Activated CD4-positive, alpha-beta memory T cell treated with anti-CD3 and anti-CD28 coated beads for 36 hours (primary cell): ENCODE data around the gene GRID1. TPM values are rescaled to one million over a fixed set of nuclear protein-coding genes. Genes with fewer than 3 reads are reported as not detected.

Experiments
- CTCF ChIA-PET: fragments of 350-600 bp; sonication (Branson Sonifier 250); formaldehyde crosslinking; loops from one replicate; lab custom pipeline; 2021; ENCODE audit warnings: antibody characterized with exemption, inconsistent platforms; lab: Charles Lee
- POLR2A ChIA-PET: fragments of 350-600 bp; sonication (Branson Sonifier 250); formaldehyde crosslinking; loops from one replicate; lab custom pipeline; 2021; ENCODE audit warnings: antibody characterized with exemption; lab: Charles Lee
- DNase-seq: peaks from one replicate; pipeline ENCODE4 v3.0.0-alpha.2; 2020
- H3K27ac Mint-ChIP-seq: one replicate; pipeline ENCODE4 v1.8.0; 2021; ENCODE audit warnings: mixed read lengths
- H3K27me3 Mint-ChIP-seq: one replicate; pipeline ENCODE4 v1.8.0; 2021; ENCODE audit warnings: mixed read lengths
- H3K36me3 Mint-ChIP-seq: one replicate; pipeline ENCODE4 v1.8.0; 2021; ENCODE audit warnings: mixed read lengths
- H3K4me1 Mint-ChIP-seq: one replicate; pipeline ENCODE4 v1.8.0; 2021; ENCODE audit warnings: low read depth, mixed read lengths
- H3K4me3 Mint-ChIP-seq: one replicate; pipeline ENCODE4 v1.8.0; 2021; ENCODE audit warnings: mild to moderate bottlenecking, mixed read lengths
- H3K9me3 Mint-ChIP-seq: one replicate; pipeline ENCODE4 v1.8.0; 2021; ENCODE audit warnings: mixed read lengths
- intact Hi-C: fragments of 100-400 bp; cut with micrococcal nuclease; formaldehyde crosslinking; loops from one replicate; pipeline ENCODE4 v1.15.1; 2023
- total RNA-seq, 2 experiments: library from RNA; stranded (reverse); gene quantifications; one replicate each; pipeline ENCODE4 v1.2.3, GENCODE V29; 2021

GRID1 gene
- total RNA-seq, 2 experiments from 2014 or later, result not detected

- CTCF ChIA-PET, result interaction anchor here (0.9 to 3.0 kb wide), 4 partner anchors 13 to 1835 kb away, joined by 3 to 12 read pairs (median 3); no protein-coding TSS in a partner anchor
- intact Hi-C loops, result loop anchor here (2.0 to 5.0 kb wide), 4 partner anchors 114 to 1834 kb away; no protein-coding TSS in a partner anchor
- no peaks in the 10 kb centered on the region for H3K9me3 Mint-ChIP-seq
- POLR2A ChIA-PET, result no interaction called here
- H3K4me1 Mint-ChIP-seq, result peaks cover 1% of the 10 kb centered on the region
- peak; percentile 8 for DNase-seq
- peaks cover 16% of the 10 kb centered on the region for H3K27me3 Mint-ChIP-seq
- H3K4me3 Mint-ChIP-seq, result no peak overlapping the region
- H3K36me3 Mint-ChIP-seq, result no peaks in the 10 kb centered on the region
- no peak overlapping the region for H3K27ac Mint-ChIP-seq
Measured at GRCh38 chr10:86376403-86376802, 9.8 kb upstream of the GRID1 start.

GRCh38 chr10:86375204-86375603 is 8.6 kb upstream of the GRID1 start:
- intact Hi-C loops, result loop anchor here (5.0 kb wide), 3 partner anchors 273 to 1833 kb away; no protein-coding TSS in a partner anchor
- Mint-ChIP-seq H3K27me3 (peaks cover 17% of the 10 kb centered on the region), H3K4me1 (peaks cover 1% of the 10 kb centered on the region), H3K9me3 (no peaks in the 10 kb centered on the region), H3K4me3 (no peak overlapping the region), H3K36me3 (no peaks in the 10 kb centered on the region), H3K27ac (no peak overlapping the region)
- ChIA-PET CTCF (interaction anchor here (0.8 to 3.0 kb wide), 4 partner anchors 9 to 1834 kb away, joined by 3 to 12 read pairs (median 3); no protein-coding TSS in a partner anchor), POLR2A (no interaction called here)
- no peak for DNase-seq

- H3K27me3 Mint-ChIP-seq, result peaks cover 20% of the 10 kb centered on the region
- no peaks in the 10 kb centered on the region for H3K36me3 Mint-ChIP-seq
- no peak overlapping the region for H3K4me3 Mint-ChIP-seq
- peak; percentile 6 for DNase-seq
- intact Hi-C loops, result loop anchor here (5.0 kb wide), 3 partner anchors 272 to 1832 kb away; no protein-coding TSS in a partner anchor
- POLR2A ChIA-PET, result no interaction called here
- H3K4me1 Mint-ChIP-seq, result peaks cover 1% of the 10 kb centered on the region
- no peak overlapping the region for H3K27ac Mint-ChIP-seq
- CTCF ChIA-PET, result interaction anchor here (3.0 kb wide), 1 partner anchor 1834 kb away, joined by 12 read pairs; no protein-coding TSS in a partner anchor
- H3K9me3 Mint-ChIP-seq, result no peaks in the 10 kb centered on the region
Measured at GRCh38 chr10:86374664-86375063, 8.1 kb upstream of the GRID1 start.

- POLR2A ChIA-PET, result no interaction called here
- no peak overlapping the region for H3K27ac Mint-ChIP-seq
- peaks cover 21% of the 10 kb centered on the region for H3K27me3 Mint-ChIP-seq
- intact Hi-C loops, result no loop called here
- peak; percentile 3 for DNase-seq
- no peaks in the 10 kb centered on the region for H3K9me3 Mint-ChIP-seq
- H3K36me3 Mint-ChIP-seq, result no peaks in the 10 kb centered on the region
- CTCF ChIA-PET, result no interaction called here
- peaks cover 1% of the 10 kb centered on the region for H3K4me1 Mint-ChIP-seq
- H3K4me3 Mint-ChIP-seq, result no peak overlapping the region
Measured at GRCh38 chr10:86373828-86374227, 7.2 kb upstream of the GRID1 start.

GRCh38 chr10:86373251-86373650 is 6.7 kb upstream of the GRID1 start:
- Mint-ChIP-seq H3K9me3 (no peaks in the 10 kb centered on the region), H3K27me3 (peaks cover 26% of the 10 kb centered on the region), H3K27ac (no peak overlapping the region), H3K4me3 (no peak overlapping the region), H3K36me3 (no peaks in the 10 kb centered on the region), H3K4me1 (peaks cover 1% of the 10 kb centered on the region)
- DNase-seq, result no peak
- ChIA-PET POLR2A (no interaction called here), CTCF (no interaction called here)
- intact Hi-C loops, result no loop called here

- CTCF ChIA-PET, result no interaction called here
Measured at GRCh38 chr10:86372784-86373239, 6.2 kb upstream of the GRID1 start.

GRCh38 chr10:86372119-86372783 is 5.7 kb upstream of the GRID1 start:
- H3K9me3 Mint-ChIP-seq, result no peaks in the 10 kb centered on the region
- DNase-seq, result peak; percentile 3
- ChIA-PET POLR2A (no interaction called here), CTCF (no interaction called here)
- intact Hi-C loops, result no loop called here
- H3K4me1 Mint-ChIP-seq, result no peaks in the 10 kb centered on the region
- no peak overlapping the region for H3K4me3 Mint-ChIP-seq
- peaks cover 32% of the 10 kb centered on the region for H3K27me3 Mint-ChIP-seq
- no peak overlapping the region for H3K27ac Mint-ChIP-seq
- no peaks in the 10 kb centered on the region for H3K36me3 Mint-ChIP-seq

More at GRCh38 chr10:86372784-86373239, 6.2 kb upstream of the GRID1 start:
- Mint-ChIP-seq H3K36me3 (no peaks in the 10 kb centered on the region), H3K27me3 (peaks cover 27% of the 10 kb centered on the region), H3K4me3 (no peak overlapping the region), H3K4me1 (peaks cover 1% of the 10 kb centered on the region), H3K27ac (no peak overlapping the region), H3K9me3 (no peaks in the 10 kb centered on the region)
- no peak for DNase-seq
- intact Hi-C loops, result no loop called here
- POLR2A ChIA-PET, result no interaction called here

- Mint-ChIP-seq H3K4me1 (no peaks in the 10 kb centered on the region), H3K4me3 (no peak overlapping the region), H3K27ac (no peak overlapping the region), H3K27me3 (peaks cover 33% of the 10 kb centered on the region), H3K9me3 (no peaks in the 10 kb centered on the region), H3K36me3 (no peaks in the 10 kb centered on the region)
- CTCF ChIA-PET, result no interaction called here
- POLR2A ChIA-PET, result no interaction called here
- no peak for DNase-seq
- intact Hi-C loops, result no loop called here
Measured at GRCh38 chr10:86371691-86372090, 5.1 kb upstream of the GRID1 start.

GRCh38 chr10:86371116-86371515 is 4.5 kb upstream of the GRID1 start:
- H3K27me3 Mint-ChIP-seq, result peaks cover 31% of the 10 kb centered on the region
- no peaks in the 10 kb centered on the region for H3K36me3 Mint-ChIP-seq
- no peaks in the 10 kb centered on the region for H3K9me3 Mint-ChIP-seq
- intact Hi-C loops, result no loop called here
- POLR2A ChIA-PET, result no interaction called here
- H3K27ac Mint-ChIP-seq, result no peak overlapping the region
- H3K4me3 Mint-ChIP-seq, result no peak overlapping the region
- CTCF ChIA-PET, result no interaction called here
- no peak for DNase-seq
- no peaks in the 10 kb centered on the region for H3K4me1 Mint-ChIP-seq

- Mint-ChIP-seq H3K36me3 (no peaks in the 10 kb centered on the region), H3K4me3 (no peak overlapping the region), H3K27me3 (peaks cover 39% of the 10 kb centered on the region), H3K9me3 (no peaks in the 10 kb centered on the region), H3K4me1 (peaks cover 5% of the 10 kb centered on the region), H3K27ac (no peak overlapping the region)
- intact Hi-C loops, result no loop called here
- CTCF ChIA-PET, result interaction anchor here (0.9 kb wide), 1 partner anchor 1830 kb away, joined by 3 read pairs; no protein-coding TSS in a partner anchor
- DNase-seq, result no peak
- POLR2A ChIA-PET, result no interaction called here
Measured at GRCh38 chr10:86370006-86370585, 3.5 kb upstream of the GRID1 start.

GRCh38 chr10:86368987-86369386 is 2.4 kb upstream of the GRID1 start:
- POLR2A ChIA-PET, result no interaction called here
- CTCF ChIA-PET, result interaction anchor here (0.7 to 0.9 kb wide), 2 partner anchors 12 to 1829 kb away, joined by 3 read pairs; no protein-coding TSS in a partner anchor
- Mint-ChIP-seq H3K36me3 (no peaks in the 10 kb centered on the region), H3K9me3 (no peaks in the 10 kb centered on the region), H3K4me1 (peaks cover 10% of the 10 kb centered on the region), H3K27ac (no peak overlapping the region), H3K27me3 (peaks cover 50% of the 10 kb centered on the region), H3K4me3 (no peak overlapping the region)
- intact Hi-C loops, result no loop called here
- DNase-seq, result no peak

GRCh38 chr10:86368046-86368445 is 1.5 kb upstream of the GRID1 start:
- no peaks in the 10 kb centered on the region for H3K36me3 Mint-ChIP-seq
- H3K9me3 Mint-ChIP-seq, result no peaks in the 10 kb centered on the region
- intact Hi-C loops, result no loop called here
- DNase-seq, result no peak
- H3K4me3 Mint-ChIP-seq, result no peak overlapping the region
- ChIA-PET CTCF (no interaction called here), POLR2A (no interaction called here)
- H3K4me1 Mint-ChIP-seq, result peaks cover 15% of the 10 kb centered on the region
- H3K27me3 Mint-ChIP-seq, result peaks cover 54% of the 10 kb centered on the region
- H3K27ac Mint-ChIP-seq, result no peak overlapping the region
